GM23338 (cell line): ENCODE data around the gene TOR1AIP1. TPM values are rescaled to one million over a fixed set of nuclear protein-coding genes. Genes with fewer than 3 reads are reported as not detected.
"Not testable (repeated sequence)": the region's sequence is repeated elsewhere in the genome, so short reads cannot be mapped to it uniquely, and the experiment has no call there.

ENCODE experiments used
- ATAC-seq: fragments of 200-7000 bp; cut with Tn5 transposase; 3 replicates; pipeline ENCODE4 v1.9.1; 2020
- DNase-seq: peaks from one replicate; pipeline ENCODE4 v3.0.0-alpha.2; 2015; ENCODE audit warnings: low spot score
- H2AFZ ChIP-seq: fragments of 200-600 bp; sonication (generic); 2 replicates; pipeline ENCODE4 v1.8.0; 2016; ENCODE audit warnings: antibody characterized with exemption, mild to moderate bottlenecking, moderate library complexity
- H3F3A ChIP-seq: fragments of 200-600 bp; sonication (generic); replicated peaks from 2 replicates; pipeline ENCODE4 v1.8.0; 2017; ENCODE audit warnings: antibody characterized with exemption, mixed run types, low read depth
- H3K27ac ChIP-seq: fragments of 200-600 bp; sonication (generic); 2 replicates; pipeline ENCODE4 v1.6.1; 2016; ENCODE audit warnings: low read depth
- H3K27me3 ChIP-seq: fragments of 200-600 bp; sonication (generic); 2 replicates; pipeline ENCODE4 v1.8.0; 2016; ENCODE audit warnings: mild to moderate bottlenecking, mixed run types, moderate library complexity; ENCODE audit not compliant: insufficient read depth
- H3K36me3 ChIP-seq: fragments of 200-600 bp; sonication (generic); 2 replicates; pipeline ENCODE4 v1.8.0; 2016; ENCODE audit warnings: mild to moderate bottlenecking; ENCODE audit not compliant: insufficient read depth
- H3K4me1 ChIP-seq: fragments of 200-600 bp; sonication (generic); 2 replicates; pipeline ENCODE4 v1.8.0; 2016; ENCODE audit warnings: mild to moderate bottlenecking, moderate library complexity; ENCODE audit not compliant: insufficient read depth
- H3K4me2 ChIP-seq: fragments of 200-600 bp; sonication (generic); 2 replicates; pipeline ENCODE4 v1.7.1; 2017; ENCODE audit warnings: mixed run types
- H3K4me3 ChIP-seq: fragments of 200-600 bp; sonication (generic); 2 replicates; pipeline ENCODE4 v1.6.1; 2016; ENCODE audit warnings: mixed run types
- H3K79me2 ChIP-seq: fragments of 200-600 bp; sonication (generic); replicated peaks from 2 replicates; pipeline ENCODE4 v1.8.0; 2017; ENCODE audit warnings: mild to moderate bottlenecking; ENCODE audit not compliant: insufficient read depth
- H3K9me2 ChIP-seq: fragments of 200-600 bp; sonication (generic); 2 replicates; pipeline ENCODE4 v1.8.0; 2017; ENCODE audit not compliant: insufficient read depth
- H4K20me1 ChIP-seq: fragments of 200-600 bp; sonication (generic); replicated peaks from 2 replicates; pipeline ENCODE4 v1.8.0; 2017; ENCODE audit warnings: mild to moderate bottlenecking; ENCODE audit not compliant: insufficient read depth
- H3K27ac Mint-ChIP-seq: 2 replicates; pipeline ENCODE4 v1.8.0; 2020; ENCODE audit warnings: inconsistent platforms, mild to moderate bottlenecking, moderate library complexity, mixed read lengths
- H3K27me3 Mint-ChIP-seq: 3 replicates; pipeline ENCODE4 v1.8.0; 2022; ENCODE audit warnings: low read depth, mild to moderate bottlenecking, moderate library complexity, mixed read lengths, inconsistent platforms; ENCODE audit not compliant: insufficient read depth, poor library complexity
- H3K36me3 Mint-ChIP-seq: 3 replicates; pipeline ENCODE4 v1.8.0; 2021; ENCODE audit warnings: low read depth, mild to moderate bottlenecking, inconsistent platforms, moderate library complexity, mixed read lengths
- H3K4me1 Mint-ChIP-seq: 3 replicates; pipeline ENCODE4 v1.8.0; 2020; ENCODE audit warnings: mild to moderate bottlenecking, inconsistent platforms, mixed read lengths
- H3K4me3 Mint-ChIP-seq: 3 replicates; pipeline ENCODE4 v1.8.0; 2021; ENCODE audit warnings: moderate library complexity, mild to moderate bottlenecking, inconsistent platforms, mixed read lengths
- H3K9me3 Mint-ChIP-seq: 3 replicates; pipeline ENCODE4 v1.8.0; 2020; ENCODE audit warnings: moderate library complexity, mild to moderate bottlenecking, inconsistent platforms, mixed read lengths
- ETS1 ChIP-seq: IDR thresholded peaks from 2 replicates; pipeline ENCODE4 v1.6.1; 2016; ENCODE audit warnings: antibody characterized with exemption
- STAT1 ChIP-seq: IDR thresholded peaks from one replicate; pipeline ENCODE4 v1.6.1; 2016; ENCODE audit warnings: antibody characterized with exemption; ENCODE audit not compliant: unreplicated experiment
- ZNF462 ChIP-seq: fragments of 250-450 bp; sonication (Bioruptor Pico); IDR thresholded peaks from 2 replicates; pipeline ENCODE4 v1.5.0; 2020; ENCODE audit warnings: mild to moderate bottlenecking, moderate library complexity
- polyA plus RNA-seq: library from polyadenylated mRNA; unstranded; fragments of >200 nt; fragmentation: Nextera tagmentation; extraction: Ambion mirVana; gene quantifications from 2 replicates; pipeline ENCODE4 v1.2.1, GENCODE V29; 2016
- total RNA-seq: library from RNA; depleted of rRNA; stranded (reverse); fragments of >200 nt; shearing (Covaris generic); gene quantifications from 2 replicates; pipeline ENCODE4 v1.2.3, GENCODE V29; 2014

The TOR1AIP1 gene
- total and polyA plus RNA-seq, 2 experiments from 2014 or later, result 16.9 to 20.6 TPM

GRCh38 chr1:179958359-179958758, 76.3 kb downstream of the TOR1AIP1 start (continued):
- TF ChIP-seq ZNF462 (CRISPR knock-in tag) (no peak), ETS1 (no peak)

GRCh38 chr1:179962168-179962567, 80.1 kb downstream of the TOR1AIP1 start:
- not testable (repeated sequence) for H3K36me3 ChIP-seq, H3K36me3 Mint-ChIP-seq, H2AFZ ChIP-seq, H3K9me2 ChIP-seq, H3K27ac Mint-ChIP-seq, H3K4me3 Mint-ChIP-seq, DNase-seq, ATAC-seq, H3K27ac ChIP-seq, H3K9me3 Mint-ChIP-seq, H3K27me3 Mint-ChIP-seq, H3K27me3 ChIP-seq, H3K4me1 ChIP-seq, H3F3A ChIP-seq, H3K4me3 ChIP-seq, H3K4me2 ChIP-seq
- peaks cover 24% of the 10 kb centered on the region for H3K4me1 Mint-ChIP-seq
- Histone ChIP-seq H4K20me1 (peaks cover 16% of the 10 kb centered on the region), H3K79me2 (peaks cover 98% of the 10 kb centered on the region)

GRCh38 chr1:179966551-179966950, 84.5 kb downstream of the TOR1AIP1 start:
- H3K27ac ChIP-seq, result no peak overlapping the region
- Mint-ChIP-seq H3K4me1 (peaks cover 25% of the 10 kb centered on the region), H3K9me3 (no peaks in the 10 kb centered on the region), H3K36me3 (no peaks in the 10 kb centered on the region; the same call in 2 of the 3 replicates), H3K4me3 (no peak overlapping the region), H3K27ac (no peak overlapping the region), H3K27me3 (no peaks in the 10 kb centered on the region)
- no peak overlapping the region for H3K4me3 ChIP-seq
- H3K4me1 ChIP-seq, result peaks cover 7% of the 10 kb centered on the region
- no peaks in the 10 kb centered on the region for H3F3A ChIP-seq
- peaks cover 20% of the 10 kb centered on the region; the same call in 1 of the 2 replicates for H4K20me1 ChIP-seq
- H3K36me3 ChIP-seq, result no peaks in the 10 kb centered on the region
- no peak overlapping the region for H2AFZ ChIP-seq
- DNase-seq (no peak), ATAC-seq (no peak)
- no peak overlapping the region for H3K4me2 ChIP-seq
- H3K9me2 ChIP-seq, result no peaks in the 10 kb centered on the region
- no peaks in the 10 kb centered on the region for H3K27me3 ChIP-seq
- peaks cover 100% of the 10 kb centered on the region for H3K79me2 ChIP-seq
- TF ChIP-seq STAT1 (no peak), ZNF462 (CRISPR knock-in tag) (no peak)
